Karpas-422 (cell line): ENCODE data around the gene TP73. TPM values are rescaled to one million over a fixed set of nuclear protein-coding genes. Genes with fewer than 3 reads are reported as not detected.

Experiments used
- DNase-seq: peaks from one replicate; pipeline ENCODE4 v3.0.0-alpha.2; 2015
- H2AFZ ChIP-seq: fragments of 200-600 bp; sonication (generic); 2 replicates; pipeline ENCODE4 v1.6.1; 2014; ENCODE audit warnings: antibody characterized with exemption, low read length, mixed read lengths
- H3K27ac ChIP-seq: fragments of 200-600 bp; sonication (generic); 2 replicates; pipeline ENCODE4 v1.5.1; 2014; ENCODE audit warnings: mild to moderate bottlenecking, low read length, moderate library complexity
- H3K27me3 ChIP-seq: fragments of 200-600 bp; sonication (generic); 2 replicates; pipeline ENCODE4 v1.6.1; 2014; ENCODE audit warnings: low read length, mixed read lengths
- H3K36me3 ChIP-seq: fragments of 200-600 bp; sonication (generic); 2 replicates; pipeline ENCODE4 v1.6.1; 2014; ENCODE audit warnings: low read length, mixed read lengths; ENCODE audit not compliant: insufficient read depth
- H3K4me1 ChIP-seq: fragments of 200-600 bp; sonication (generic); 2 replicates; pipeline ENCODE4 v1.6.1; 2014; ENCODE audit warnings: mild to moderate bottlenecking, low read length, mixed read lengths
- H3K4me2 ChIP-seq: fragments of 200-600 bp; sonication (generic); 2 replicates; pipeline ENCODE4 v1.6.1; 2014; ENCODE audit warnings: low read length, low read depth, mild to moderate bottlenecking; ENCODE audit not compliant: poor library complexity, severe bottlenecking
- H3K4me3 ChIP-seq: fragments of 200-600 bp; sonication (generic); 2 replicates; pipeline ENCODE4 v1.5.1; 2014; ENCODE audit warnings: mild to moderate bottlenecking, antibody characterized with exemption, low read length, mixed read lengths
- H3K79me2 ChIP-seq: fragments of 200-600 bp; sonication (generic); 2 replicates; pipeline ENCODE4 v1.6.1; 2014; ENCODE audit warnings: mild to moderate bottlenecking, low read length, mixed read lengths
- H3K9ac ChIP-seq: fragments of 200-600 bp; sonication (generic); 2 replicates; pipeline ENCODE4 v1.6.0; 2014; ENCODE audit warnings: low read length
- H3K9me2 ChIP-seq: fragments of 200-600 bp; sonication (generic), shearing (Covaris generic); replicated peaks from 2 replicates; pipeline ENCODE4 v1.6.0; 2014; ENCODE audit warnings: mild to moderate bottlenecking, low read length, moderate library complexity; ENCODE audit not compliant: insufficient read depth
- H3K9me3 ChIP-seq: fragments of 300-700, 200-600 bp; sonication (generic); 2 replicates; pipeline ENCODE4 v1.6.1; 2014; ENCODE audit warnings: low read length, mixed read lengths
- H4K20me1 ChIP-seq: fragments of 200-600 bp; sonication (generic); 2 replicates; pipeline ENCODE4 v1.6.1; 2014; ENCODE audit warnings: mild to moderate bottlenecking, antibody characterized with exemption, low read length, low read depth; ENCODE audit not compliant: insufficient read depth
- total RNA-seq: library from RNA; depleted of rRNA; stranded (reverse); fragments of >200 nt; shearing (Covaris generic); gene quantifications from 2 replicates; pipeline ENCODE4 v1.2.3, GENCODE V29; 2014; ENCODE audit warnings: low replicate concordance

TP73 gene
- total RNA-seq, 1 experiment from 2014 or later, result 0.52 TPM

- Histone ChIP-seq H3K9me2 (no peaks in the 10 kb centered on the region), H4K20me1 (no peaks in the 10 kb centered on the region), H3K9ac (no peak overlapping the region), H3K9me3 (peaks cover 2% of the 10 kb centered on the region; the same call in 1 of the 2 replicates), H3K79me2 (no peaks in the 10 kb centered on the region), H3K36me3 (no peaks in the 10 kb centered on the region), H2AFZ (no peak overlapping the region), H3K27me3 (no peaks in the 10 kb centered on the region), H3K4me3 (no peak overlapping the region), H3K27ac (no peak overlapping the region), H3K4me1 (no peaks in the 10 kb centered on the region), H3K4me2 (no peak overlapping the region)
- DNase-seq, result no peak
Observed at GRCh38 chr1:3608154-3608553, 44.2 kb upstream of the TP73 start.

GRCh38 chr1:3609016-3609768 is 43.1 kb upstream of the TP73 start:
- H3K4me2 ChIP-seq, result no peak overlapping the region
- no peak overlapping the region for H2AFZ ChIP-seq
- no peak overlapping the region for H3K27ac ChIP-seq
- peaks cover 2% of the 10 kb centered on the region; the same call in 1 of the 2 replicates for H3K9me3 ChIP-seq
- H3K9ac ChIP-seq, result no peak overlapping the region
- no peaks in the 10 kb centered on the region for H3K79me2 ChIP-seq
- H3K9me2 ChIP-seq, result no peaks in the 10 kb centered on the region
- H3K36me3 ChIP-seq, result no peaks in the 10 kb centered on the region
- H3K4me3 ChIP-seq, result no peak overlapping the region
- no peaks in the 10 kb centered on the region for H3K4me1 ChIP-seq
- no peaks in the 10 kb centered on the region for H3K27me3 ChIP-seq
- H4K20me1 ChIP-seq, result no peaks in the 10 kb centered on the region
- DNase-seq, result no peak

- no peaks in the 10 kb centered on the region for H3K36me3 ChIP-seq
- no peak overlapping the region for H3K4me3 ChIP-seq
- H3K27me3 ChIP-seq, result no peaks in the 10 kb centered on the region
- H3K4me2 ChIP-seq, result no peak overlapping the region
- H3K27ac ChIP-seq, result no peak overlapping the region
- H3K79me2 ChIP-seq, result no peaks in the 10 kb centered on the region
- no peaks in the 10 kb centered on the region for H4K20me1 ChIP-seq
- H3K9me2 ChIP-seq, result no peaks in the 10 kb centered on the region
- no peak for DNase-seq
- H3K9ac ChIP-seq, result no peak overlapping the region
- no peaks in the 10 kb centered on the region for H3K4me1 ChIP-seq
- H3K9me3 ChIP-seq, result no peaks in the 10 kb centered on the region
- no peak overlapping the region for H2AFZ ChIP-seq
Observed at GRCh38 chr1:3609769-3610526, 42.4 kb upstream of the TP73 start.

- no peak overlapping the region for H3K27ac ChIP-seq
- no peak overlapping the region for H3K4me3 ChIP-seq
- no peaks in the 10 kb centered on the region for H3K9me3 ChIP-seq
- H4K20me1 ChIP-seq, result no peaks in the 10 kb centered on the region
- H3K36me3 ChIP-seq, result no peaks in the 10 kb centered on the region
- H3K9ac ChIP-seq, result no peak overlapping the region
- H3K79me2 ChIP-seq, result no peaks in the 10 kb centered on the region
- no peaks in the 10 kb centered on the region for H3K27me3 ChIP-seq
- no peak overlapping the region for H3K4me2 ChIP-seq
- no peaks in the 10 kb centered on the region for H3K9me2 ChIP-seq
- no peak overlapping the region for H2AFZ ChIP-seq
- no peak for DNase-seq
- H3K4me1 ChIP-seq, result no peaks in the 10 kb centered on the region
Observed at GRCh38 chr1:3610527-3611169, 41.7 kb upstream of the TP73 start.

- Histone ChIP-seq H2AFZ (no peak within 1 kb of the TSS), H3K9me2 (no peaks in the 10 kb centered on the region), H4K20me1 (no peaks in the 10 kb centered on the region), H3K27me3 (no peaks in the 10 kb centered on the region), H3K9ac (no peak within 1 kb of the TSS), H3K4me3 (no peak within 1 kb of the TSS), H3K36me3 (no peaks in the 10 kb centered on the region), H3K9me3 (no peaks in the 10 kb centered on the region), H3K4me1 (no peaks in the 10 kb centered on the region), H3K4me2 (no peak within 1 kb of the TSS), H3K27ac (no peak within 1 kb of the TSS), H3K79me2 (no peaks in the 10 kb centered on the region)
- DNase-seq, result no peak
Observed at GRCh38 chr1:3611170-3612019, 40.9 kb upstream of the TP73 start, which contains the start of gene MEGF6. TSS of gene MEGF6 (minus strand) at chr1:3611508. CDS start at chr1:3611268, 240 bp downstream.

- Histone ChIP-seq H3K4me3 (no peak overlapping the region), H3K36me3 (no peaks in the 10 kb centered on the region), H2AFZ (no peak overlapping the region), H3K9ac (no peak overlapping the region), H3K79me2 (no peaks in the 10 kb centered on the region), H3K9me3 (no peaks in the 10 kb centered on the region), H3K9me2 (no peaks in the 10 kb centered on the region), H3K4me1 (no peaks in the 10 kb centered on the region), H3K27ac (no peak overlapping the region), H3K27me3 (no peaks in the 10 kb centered on the region), H3K4me2 (no peak overlapping the region), H4K20me1 (no peaks in the 10 kb centered on the region)
- DNase-seq, result no peak
Observed at GRCh38 chr1:3612123-3612522, 40.2 kb upstream of the TP73 start.

GRCh38 chr1:3614755-3615742 is 37.3 kb upstream of the TP73 start:
- Histone ChIP-seq H3K4me2 (no peak overlapping the region), H3K79me2 (no peaks in the 10 kb centered on the region; the same call in 1 of the 2 replicates)

More at GRCh38 chr1:3614755-3615742, 37.3 kb upstream of the TP73 start:
- H4K20me1 ChIP-seq, result no peaks in the 10 kb centered on the region
- H2AFZ ChIP-seq, result no peak overlapping the region
- H3K4me3 ChIP-seq, result no peak overlapping the region
- peaks cover 6% of the 10 kb centered on the region for H3K4me1 ChIP-seq
- H3K27ac ChIP-seq, result no peak overlapping the region
- H3K9ac ChIP-seq, result no peak overlapping the region
- H3K9me3 ChIP-seq, result no peaks in the 10 kb centered on the region
- no peaks in the 10 kb centered on the region for H3K27me3 ChIP-seq
- peak; percentile 63 for DNase-seq
- H3K36me3 ChIP-seq, result no peaks in the 10 kb centered on the region
- H3K9me2 ChIP-seq, result no peaks in the 10 kb centered on the region
